ENCODE data around the gene ABTB2. TPM values are rescaled to one million over a fixed set of nuclear protein-coding genes. Genes with fewer than 3 reads are reported as not detected.

Gene ABTB2
- total RNA-seq, 1 donor from 2014 or later: 0.89 TPM

DNA sequence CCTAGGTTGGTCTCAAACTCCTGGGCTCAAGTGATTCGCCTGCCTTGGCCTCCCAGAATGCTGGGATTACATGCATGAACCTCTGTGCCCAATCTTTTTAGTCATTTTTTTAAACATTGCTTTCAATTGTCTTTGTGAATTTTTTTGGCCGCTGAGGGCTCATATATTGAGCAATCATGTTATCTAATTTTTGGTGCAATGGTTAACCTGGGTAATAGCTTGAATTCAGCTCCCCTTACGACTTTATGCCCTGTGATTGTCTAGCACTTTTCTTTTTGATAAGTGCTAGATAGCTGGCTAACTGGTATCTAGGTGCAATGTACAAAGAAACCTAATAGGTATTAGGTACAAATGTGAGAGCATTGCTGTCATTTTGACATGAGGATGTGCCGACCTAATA, 45.6 kb upstream of the ABTB2 start:
- TF ChIP-seq, protein P1, sequence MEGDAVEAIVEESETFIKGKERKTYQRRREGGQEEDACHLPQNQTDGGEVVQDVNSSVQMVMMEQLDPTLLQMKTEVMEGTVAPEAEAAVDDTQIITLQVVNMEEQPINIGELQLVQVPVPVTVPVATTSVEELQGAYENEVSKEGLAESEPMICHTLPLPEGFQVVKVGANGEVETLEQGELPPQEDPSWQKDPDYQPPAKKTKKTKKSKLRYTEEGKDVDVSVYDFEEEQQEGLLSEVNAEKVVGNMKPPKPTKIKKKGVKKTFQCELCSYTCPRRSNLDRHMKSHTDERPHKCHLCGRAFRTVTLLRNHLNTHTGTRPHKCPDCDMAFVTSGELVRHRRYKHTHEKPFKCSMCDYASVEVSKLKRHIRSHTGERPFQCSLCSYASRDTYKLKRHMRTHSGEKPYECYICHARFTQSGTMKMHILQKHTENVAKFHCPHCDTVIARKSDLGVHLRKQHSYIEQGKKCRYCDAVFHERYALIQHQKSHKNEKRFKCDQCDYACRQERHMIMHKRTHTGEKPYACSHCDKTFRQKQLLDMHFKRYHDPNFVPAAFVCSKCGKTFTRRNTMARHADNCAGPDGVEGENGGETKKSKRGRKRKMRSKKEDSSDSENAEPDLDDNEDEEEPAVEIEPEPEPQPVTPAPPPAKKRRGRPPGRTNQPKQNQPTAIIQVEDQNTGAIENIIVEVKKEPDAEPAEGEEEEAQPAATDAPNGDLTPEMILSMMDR (IDR thresholded peaks at IDR 0.05): no peak
- Mint-ChIP-seq H3K4me1 (ENCODE audit: unreplicated experiment) (no peaks in the 10 kb centered on the region), H3K4me3 (ENCODE audit: unreplicated experiment) (no peak overlapping the region), H3K27ac (ENCODE audit: unreplicated experiment) (no peak overlapping the region), H3K36me3 (ENCODE audit: unreplicated experiment) (no peaks in the 10 kb centered on the region), H3K27me3 (ENCODE audit: unreplicated experiment) (peaks cover 50% of the 10 kb centered on the region), H3K9me3 (ENCODE audit: unreplicated experiment) (peaks cover 6% of the 10 kb centered on the region)
- DNase-seq (ENCODE audit: extremely low spot score, unreplicated experiment): no peak

DNA sequence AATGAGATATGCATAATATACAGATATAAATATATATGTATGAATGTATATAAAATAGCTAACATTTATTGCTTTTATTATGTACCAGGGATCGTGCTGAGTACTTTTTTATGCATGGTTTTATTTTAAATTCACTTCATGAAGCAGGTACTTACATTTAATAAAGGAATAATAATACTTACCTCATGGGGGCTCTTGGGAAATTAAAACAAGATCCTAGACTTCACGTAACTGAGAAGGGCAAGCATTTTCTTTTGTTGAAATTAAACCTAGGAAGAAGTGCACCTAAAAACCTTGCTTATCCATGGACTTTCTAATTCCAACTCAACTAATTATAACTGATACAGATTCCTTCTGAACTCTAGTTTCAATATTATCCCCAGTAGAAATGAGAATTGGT, 40.0 kb upstream of the ABTB2 start:
- no peak overlapping the region for H3K4me3 Mint-ChIP-seq (ENCODE audit: unreplicated experiment)
- no peak for DNase-seq (ENCODE audit: extremely low spot score, unreplicated experiment)
- H3K27me3 Mint-ChIP-seq (ENCODE audit: unreplicated experiment): peaks cover 11% of the 10 kb centered on the region
- H3K27ac Mint-ChIP-seq (ENCODE audit: unreplicated experiment): no peak overlapping the region
- TF ChIP-seq, protein P1 (IDR thresholded peaks at IDR 0.05): no peak
- peaks cover 9% of the 10 kb centered on the region for H3K4me1 Mint-ChIP-seq (ENCODE audit: unreplicated experiment)
- peaks cover 17% of the 10 kb centered on the region for H3K9me3 Mint-ChIP-seq (ENCODE audit: unreplicated experiment)
- H3K36me3 Mint-ChIP-seq (ENCODE audit: unreplicated experiment): peaks cover 2% of the 10 kb centered on the region

DNA sequence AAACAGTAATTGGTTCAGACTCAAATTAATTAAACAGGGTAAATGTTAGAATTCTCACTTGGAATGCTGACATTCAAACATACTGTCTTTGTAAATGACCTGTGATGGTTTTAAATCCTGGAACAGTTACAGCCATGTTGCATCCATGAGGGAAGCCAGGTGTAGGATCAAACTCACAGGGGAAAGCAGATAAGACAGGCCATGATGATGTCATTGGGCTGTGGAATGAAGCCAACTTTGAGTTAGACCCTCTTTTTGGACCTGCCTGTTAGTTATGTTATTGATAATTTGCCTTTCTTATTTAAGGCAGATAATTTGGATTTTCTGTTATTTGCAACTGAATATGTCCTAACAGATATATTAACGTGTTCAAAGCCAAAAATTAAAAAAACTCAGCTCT, 39.3 kb upstream of the ABTB2 start:
- no peak overlapping the region for H3K27ac Mint-ChIP-seq (ENCODE audit: unreplicated experiment)
- H3K36me3 Mint-ChIP-seq (ENCODE audit: unreplicated experiment): peaks cover 2% of the 10 kb centered on the region
- H3K9me3 Mint-ChIP-seq (ENCODE audit: unreplicated experiment): peaks cover 23% of the 10 kb centered on the region
- H3K4me1 Mint-ChIP-seq (ENCODE audit: unreplicated experiment): peaks cover 9% of the 10 kb centered on the region
- H3K4me3 Mint-ChIP-seq (ENCODE audit: unreplicated experiment): no peak overlapping the region
- TF ChIP-seq, protein P1 (IDR thresholded peaks at IDR 0.05): no peak
- H3K27me3 Mint-ChIP-seq (ENCODE audit: unreplicated experiment): peaks cover 17% of the 10 kb centered on the region
- DNase-seq (ENCODE audit: extremely low spot score, unreplicated experiment): no peak

DNA sequence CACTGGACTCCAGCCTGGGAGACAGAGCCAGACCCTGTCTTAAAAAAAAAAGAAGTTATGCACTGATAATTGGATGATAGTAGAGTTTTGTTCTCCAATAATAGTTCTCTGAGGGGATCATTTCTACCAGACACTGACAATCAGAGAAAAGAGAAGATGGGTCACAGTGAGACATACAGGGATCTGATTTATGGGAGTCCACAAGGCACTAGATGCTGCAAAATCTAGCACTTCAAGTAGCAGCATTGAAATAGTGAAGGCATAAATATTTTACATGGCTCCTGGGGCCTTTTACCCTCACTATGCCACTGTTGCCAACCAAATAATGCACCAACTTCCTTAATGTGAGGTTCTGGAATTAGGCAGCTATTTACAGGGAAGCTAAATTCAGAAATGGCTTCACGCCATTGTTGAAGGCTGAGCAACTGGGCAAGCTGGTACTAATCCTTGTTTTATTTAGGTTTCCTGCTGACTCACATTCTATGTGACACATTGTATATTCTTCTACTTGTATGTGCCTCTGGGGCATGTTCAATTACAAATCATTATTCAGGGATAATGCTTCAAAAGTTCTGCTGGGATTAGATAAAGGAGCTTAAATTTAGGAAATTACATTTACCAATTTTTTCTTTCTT, 38.2 kb upstream of the ABTB2 start:
- no peak for DNase-seq (ENCODE audit: extremely low spot score, unreplicated experiment)
- H3K4me3 Mint-ChIP-seq (ENCODE audit: unreplicated experiment): no peak overlapping the region
- TF ChIP-seq, protein P1 (IDR thresholded peaks at IDR 0.05): no peak
- H3K36me3 Mint-ChIP-seq (ENCODE audit: unreplicated experiment): peaks cover 2% of the 10 kb centered on the region
- peaks cover 23% of the 10 kb centered on the region for H3K9me3 Mint-ChIP-seq (ENCODE audit: unreplicated experiment)
- H3K27ac Mint-ChIP-seq (ENCODE audit: unreplicated experiment): no peak overlapping the region
- H3K27me3 Mint-ChIP-seq (ENCODE audit: unreplicated experiment): peaks cover 27% of the 10 kb centered on the region
- H3K4me1 Mint-ChIP-seq (ENCODE audit: unreplicated experiment): peaks cover 9% of the 10 kb centered on the region

DNA sequence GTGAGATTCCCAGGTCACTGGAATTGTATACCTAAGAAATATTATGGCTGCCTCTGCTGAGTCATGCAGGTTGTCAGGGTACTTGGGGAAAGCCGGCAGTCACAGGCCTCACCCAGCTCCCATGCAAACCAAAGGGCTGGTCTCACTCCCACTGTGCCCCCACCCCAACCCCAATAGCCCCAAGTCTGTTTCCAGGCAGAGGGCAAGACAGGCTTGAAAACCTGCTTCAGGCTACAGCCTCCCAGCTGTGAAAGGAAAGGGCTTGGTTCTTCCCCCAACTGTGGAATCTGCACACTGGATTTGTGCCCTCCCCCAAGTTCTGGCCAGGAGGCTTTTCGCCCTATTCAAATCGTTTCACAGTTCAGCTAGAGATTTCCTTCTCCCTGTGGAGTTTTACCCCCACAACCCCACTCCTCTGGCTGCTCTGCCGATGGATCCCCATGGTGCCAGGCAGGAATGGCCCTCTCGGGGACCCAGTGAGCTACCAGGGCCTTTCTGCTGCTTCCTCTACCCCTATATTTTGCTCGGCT, 37.0 kb upstream of the ABTB2 start:
- peaks cover 9% of the 10 kb centered on the region for H3K4me1 Mint-ChIP-seq (ENCODE audit: unreplicated experiment)
- peaks cover 39% of the 10 kb centered on the region for H3K27me3 Mint-ChIP-seq (ENCODE audit: unreplicated experiment)

More for the DNA sequence above, 37.0 kb upstream of the ABTB2 start:
- Mint-ChIP-seq H3K4me3 (ENCODE audit: unreplicated experiment) (no peak overlapping the region), H3K36me3 (ENCODE audit: unreplicated experiment) (peaks cover 2% of the 10 kb centered on the region), H3K27ac (ENCODE audit: unreplicated experiment) (no peak overlapping the region), H3K9me3 (ENCODE audit: unreplicated experiment) (peaks cover 23% of the 10 kb centered on the region)
- no peak for DNase-seq (ENCODE audit: extremely low spot score, unreplicated experiment)
- TF ChIP-seq, protein P1 (IDR thresholded peaks at IDR 0.05): no peak
